Fibroblast of lung (primary cell): Measurements from ENCODE around the gene LYPD5. TPM values are rescaled to one million over a fixed set of nuclear protein-coding genes. Genes with fewer than 3 reads are reported as not detected.

Experiments
- DNase-seq, 2 donors: peaks; one replicate each; pipeline versions ENCODE4 v3.0.0 to v3.0.0-alpha.2; 2010; ENCODE audit warnings: low read depth in 2 of 2
- H2AFZ ChIP-seq: 2 replicates; pipeline ENCODE4 v1.5.1; 2012; ENCODE audit warnings: low read length, control low read depth, inconsistent platforms
- H3K27ac ChIP-seq: 2 replicates; pipeline ENCODE4 v1.5.1; 2011; ENCODE audit warnings: low read length, control low read depth; ENCODE audit not compliant: insufficient read depth
- H3K27me3 ChIP-seq: 2 replicates; pipeline ENCODE4 v1.5.1; 2011; ENCODE audit warnings: mild to moderate bottlenecking, low read length; ENCODE audit not compliant: control insufficient read depth, insufficient read depth
- H3K36me3 ChIP-seq: 2 replicates; pipeline ENCODE4 v1.5.1; 2011; ENCODE audit warnings: low read length; ENCODE audit not compliant: control insufficient read depth, insufficient read depth
- H3K4me1 ChIP-seq: 2 replicates; pipeline ENCODE4 v1.5.1; 2011; ENCODE audit warnings: low read length; ENCODE audit not compliant: control insufficient read depth, insufficient read depth; ENCODE audit errors: extremely low read depth
- H3K4me2 ChIP-seq: 2 replicates; pipeline ENCODE4 v1.5.1; 2011; ENCODE audit warnings: low read length, control low read depth; ENCODE audit not compliant: insufficient read depth; ENCODE audit errors: extremely low read depth
- H3K4me3 ChIP-seq, 4 experiments: fragments of 200-600 bp in 1 of 4; sonication (generic) in 1 of 4; replicated peaks in 1 of 4; 2 replicates each; pipeline ENCODE4 v1.5.1; 2011 to 2016; ENCODE audit warnings: low read length in 4 of 4, low read depth in 3 of 4, mild to moderate bottlenecking in 3 of 4, control low read depth in 2 of 4, inconsistent platforms in 1 of 4, mixed read lengths in 1 of 4; ENCODE audit not compliant: insufficient read depth in 1 of 4; ENCODE audit errors: control extremely low read depth in 1 of 4
- H3K79me2 ChIP-seq: 2 replicates; pipeline ENCODE4 v1.5.1; 2012; ENCODE audit warnings: mild to moderate bottlenecking, low read length, inconsistent platforms; ENCODE audit not compliant: control insufficient read depth, insufficient read depth
- H3K9ac ChIP-seq: 2 replicates; pipeline ENCODE4 v1.5.1; 2011; ENCODE audit warnings: mild to moderate bottlenecking, low read length, control low read depth; ENCODE audit not compliant: insufficient read depth
- H3K9me3 ChIP-seq: 2 replicates; pipeline ENCODE4 v1.5.1; 2012; ENCODE audit warnings: low read depth, low read length; ENCODE audit not compliant: control insufficient read depth, insufficient read depth
- H4K20me1 ChIP-seq: 2 replicates; pipeline ENCODE4 v1.5.1; 2011; ENCODE audit warnings: low read length; ENCODE audit not compliant: control insufficient read depth, insufficient read depth; ENCODE audit errors: extremely low read depth
- EZH2 ChIP-seq: IDR thresholded peaks from 2 replicates; pipeline ENCODE4 v1.5.1; 2012; ENCODE audit warnings: low read length, control low read depth, mild to moderate bottlenecking; ENCODE audit errors: missing control alignments
- polyA plus RNA-seq, 2 donors: library from polyadenylated mRNA; depleted of rRNA in 1 of 2; stranded (reverse) in 1 of 2; unstranded in 1 of 2; fragments of >200 nt; gene quantifications; 2 replicates each; pipeline ENCODE4 v1.2.1, GENCODE V29; 2011 to 2012; ENCODE audit warnings: missing spikeins in 1 of 2
- total RNA-seq: library from RNA; depleted of rRNA; stranded (reverse); fragments of >200 nt; gene quantifications from 2 replicates; pipeline ENCODE4 v1.2.1, GENCODE V29; 2014
- TF ChIP-seq, protein P1 (sequence below), 2 donors: IDR thresholded peaks in 1 of 2; conservative IDR thresholded peaks in 1 of 2; 1 replicate in 1 of 2; 2 replicates in 1 of 2; pipeline ENCODE4 v1.5.1; 2011 to 2012; ENCODE audit warnings: low read length in 2 of 2, control low read depth in 1 of 2, inconsistent platforms in 1 of 2, low read depth in 1 of 2, mild to moderate bottlenecking in 1 of 2

LYPD5 gene
- total and polyA plus RNA-seq, 2 donors (not counting 1 experiment from before 2014, with no cell fraction given), result 0.37 to 0.50 TPM

DNA sequence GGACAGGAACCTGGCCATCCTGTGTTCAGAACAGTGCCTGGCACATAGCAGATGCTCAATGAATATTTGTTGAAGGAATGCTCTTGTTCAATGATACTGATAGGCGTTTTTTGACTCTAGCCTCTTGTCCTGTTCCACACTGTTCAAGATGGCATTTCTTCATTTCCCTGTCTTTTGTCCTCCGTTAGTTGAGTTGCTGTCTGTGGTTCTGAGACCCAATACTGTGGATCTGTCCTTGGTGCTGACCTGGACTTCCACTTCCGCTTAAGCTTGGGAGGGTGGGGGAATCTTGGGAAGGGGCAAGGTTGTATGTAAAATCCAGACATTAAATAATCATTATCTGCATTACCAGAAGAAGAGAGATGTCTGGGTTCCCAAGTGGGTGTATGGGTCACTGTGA, 13.2 kb downstream of the LYPD5 start:
- peak; percentile 44 to 58 for DNase-seq
- Histone ChIP-seq H3K79me2 (no peaks in the 10 kb centered on the region), H4K20me1 (no peaks in the 10 kb centered on the region), H3K4me3 (no peak overlapping the region), H3K9me3 (no peaks in the 10 kb centered on the region), H3K27me3 (no peaks in the 10 kb centered on the region), H3K4me1 (peaks cover 12% of the 10 kb centered on the region), H2AFZ (no peak overlapping the region), H3K4me2 (no peak overlapping the region), H3K9ac (no peak overlapping the region), H3K36me3 (no peaks in the 10 kb centered on the region), H3K27ac (no peak overlapping the region)
- TF ChIP-seq EZH2, result no peak
- TF ChIP-seq, protein P1, sequence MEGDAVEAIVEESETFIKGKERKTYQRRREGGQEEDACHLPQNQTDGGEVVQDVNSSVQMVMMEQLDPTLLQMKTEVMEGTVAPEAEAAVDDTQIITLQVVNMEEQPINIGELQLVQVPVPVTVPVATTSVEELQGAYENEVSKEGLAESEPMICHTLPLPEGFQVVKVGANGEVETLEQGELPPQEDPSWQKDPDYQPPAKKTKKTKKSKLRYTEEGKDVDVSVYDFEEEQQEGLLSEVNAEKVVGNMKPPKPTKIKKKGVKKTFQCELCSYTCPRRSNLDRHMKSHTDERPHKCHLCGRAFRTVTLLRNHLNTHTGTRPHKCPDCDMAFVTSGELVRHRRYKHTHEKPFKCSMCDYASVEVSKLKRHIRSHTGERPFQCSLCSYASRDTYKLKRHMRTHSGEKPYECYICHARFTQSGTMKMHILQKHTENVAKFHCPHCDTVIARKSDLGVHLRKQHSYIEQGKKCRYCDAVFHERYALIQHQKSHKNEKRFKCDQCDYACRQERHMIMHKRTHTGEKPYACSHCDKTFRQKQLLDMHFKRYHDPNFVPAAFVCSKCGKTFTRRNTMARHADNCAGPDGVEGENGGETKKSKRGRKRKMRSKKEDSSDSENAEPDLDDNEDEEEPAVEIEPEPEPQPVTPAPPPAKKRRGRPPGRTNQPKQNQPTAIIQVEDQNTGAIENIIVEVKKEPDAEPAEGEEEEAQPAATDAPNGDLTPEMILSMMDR (conservative IDR thresholded peaks at IDR 0.05 in 1 of 2, IDR thresholded peaks at IDR 0.05 in 1 of 2; ENCODE audit: low read depth in 1 of 2, low read length in 2 of 2), result no peak

DNA sequence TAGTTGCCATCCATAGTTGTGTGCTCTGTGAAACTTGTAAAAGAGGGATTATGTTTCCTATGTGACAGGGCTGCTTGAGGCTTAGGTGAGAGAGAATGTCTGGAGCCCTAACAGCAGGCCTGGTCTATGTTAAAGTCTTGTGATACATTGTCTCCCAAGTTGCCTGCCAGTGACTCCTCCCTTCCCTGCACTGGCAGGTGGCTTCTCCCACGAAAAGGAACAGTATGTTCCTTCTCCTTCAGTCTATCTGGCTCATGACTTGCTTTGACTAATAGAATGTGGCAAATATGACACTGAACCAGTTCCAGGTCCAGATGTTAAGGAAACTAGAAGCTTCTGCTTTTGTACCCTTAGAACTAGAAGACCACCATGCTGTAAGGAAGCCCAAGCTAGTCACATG, 15.6 kb downstream of the LYPD5 start:
- Histone ChIP-seq H2AFZ (no peak overlapping the region), H3K79me2 (no peaks in the 10 kb centered on the region), H3K27me3 (no peaks in the 10 kb centered on the region), H3K36me3 (no peaks in the 10 kb centered on the region), H3K9ac (no peak overlapping the region), H3K9me3 (no peaks in the 10 kb centered on the region), H4K20me1 (no peaks in the 10 kb centered on the region), H3K4me2 (no peak overlapping the region), H3K4me3 (no peak overlapping the region), H3K4me1 (peaks cover 12% of the 10 kb centered on the region), H3K27ac (no peak overlapping the region)
- TF ChIP-seq, protein P1 (conservative IDR thresholded peaks at IDR 0.05 in 1 of 2, IDR thresholded peaks at IDR 0.05 in 1 of 2; ENCODE audit: low read depth in 1 of 2, low read length in 2 of 2), result no peak
- TF ChIP-seq EZH2, result no peak
- DNase-seq, result no peak

DNA sequence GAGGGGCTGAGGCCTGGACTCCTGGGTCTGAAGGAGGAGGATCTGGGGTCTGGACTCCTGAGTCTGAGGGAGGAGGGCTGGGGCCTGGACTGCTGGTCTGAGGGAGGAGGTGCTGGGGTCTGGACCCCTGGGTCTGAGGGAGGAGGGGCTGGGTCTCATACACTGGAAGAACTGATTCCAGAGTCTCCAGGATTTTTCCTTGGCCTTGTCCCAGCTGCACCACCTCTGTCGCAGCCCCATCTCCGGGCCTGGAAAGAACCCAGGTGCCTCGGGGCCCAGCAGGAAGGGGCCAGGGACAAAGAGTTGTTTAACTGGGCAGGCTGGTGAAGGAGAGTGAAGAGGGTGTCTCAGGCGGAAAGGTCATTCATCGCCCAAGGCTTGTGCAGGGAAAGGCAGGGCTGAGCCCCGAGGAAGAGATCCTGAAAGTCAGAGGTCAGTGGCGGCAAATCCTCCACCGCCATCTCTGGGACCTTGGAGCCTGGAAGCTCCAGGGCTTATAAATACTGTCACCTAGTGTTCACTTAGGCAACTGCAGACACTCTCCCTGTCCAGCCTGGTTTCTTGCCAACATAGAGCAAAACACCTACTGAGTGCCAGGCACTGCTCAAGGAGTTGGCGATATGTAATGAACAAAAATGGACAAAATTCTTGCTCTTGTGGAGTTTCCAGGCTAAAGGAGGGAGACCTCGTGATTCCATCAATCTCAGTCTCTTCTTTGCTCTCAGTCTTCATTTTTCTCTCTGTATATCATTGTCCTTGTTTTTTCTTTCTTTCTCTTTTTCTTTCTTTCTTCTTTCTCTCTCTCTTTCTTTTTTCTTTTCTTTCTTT, 17.1 kb downstream of the LYPD5 start:
- Histone ChIP-seq H3K4me3 (no peak overlapping the region), H3K27me3 (no peaks in the 10 kb centered on the region), H3K4me2 (peak overlapping the region; percentile 68), H3K9me3 (no peaks in the 10 kb centered on the region), H4K20me1 (no peaks in the 10 kb centered on the region), H3K9ac (no peak overlapping the region), H3K4me1 (peaks cover 17% of the 10 kb centered on the region), H3K27ac (peak overlapping the region; percentile 54), H3K36me3 (no peaks in the 10 kb centered on the region), H3K79me2 (no peaks in the 10 kb centered on the region), H2AFZ (peak overlapping the region; percentile 69)
- DNase-seq, result peak; percentile 60 to 77
- TF ChIP-seq, protein P1 (conservative IDR thresholded peaks at IDR 0.05 in 1 of 2, IDR thresholded peaks at IDR 0.05 in 1 of 2; ENCODE audit: low read depth in 1 of 2, low read length in 2 of 2), result peak; percentile 99 to 100
- TF ChIP-seq EZH2, result no peak
